Thyroid gland (tissue), 4 donors: ENCODE data around the gene FOXN3. TPM values are rescaled to one million over a fixed set of nuclear protein-coding genes. Genes with fewer than 3 reads are reported as not detected.
A peak's percentile ranks its signal among the peaks of the same experiment; 100 is the strongest.

ENCODE experiments used
- DNase-seq, 2 donors: peaks; one replicate each; pipeline ENCODE4 v3.0.0-alpha.2; 2019
- H3K27ac ChIP-seq, 3 donors: fragments of 200-600 bp; sonication (generic); 1 replicate in 2 of 3; 2 replicates in 1 of 3; pipeline ENCODE4 v1.5.1; 2016 to 2019; ENCODE audit warnings: mild to moderate bottlenecking in 1 of 3, moderate library complexity in 1 of 3
- H3K27me3 ChIP-seq: fragments of 200-600 bp; sonication (generic); one replicate; pipeline ENCODE4 v1.5.1; 2019
- H3K36me3 ChIP-seq, 2 donors: fragments of 200-600 bp; sonication (generic); one replicate each; pipeline ENCODE4 v1.5.1; 2016 to 2019
- H3K4me1 ChIP-seq, 2 donors: fragments of 200-600 bp; sonication (generic); one replicate each; pipeline ENCODE4 v1.5.1; 2017 to 2019
- H3K4me3 ChIP-seq, 3 donors: fragments of 200-600 bp; sonication (generic); replicated peaks in 1 of 3; 1 replicate in 2 of 3; 2 replicates in 1 of 3; pipeline ENCODE4 v1.5.1; 2016; ENCODE audit warnings: mild to moderate bottlenecking in 1 of 3
- H3K9me3 ChIP-seq: fragments of 200-600 bp; sonication (generic); one replicate; pipeline ENCODE4 v1.5.1; 2017
- POLR2A ChIP-seq, 2 donors: fragments of 450-650 bp; IDR thresholded peaks; one replicate each; pipeline ENCODE4 v1.6.1; 2017; ENCODE audit warnings: antibody characterized with exemption in 2 of 2, mild to moderate bottlenecking in 2 of 2, moderate library complexity in 1 of 2
- WGBS, 2 donors: methylation state at CpG; one replicate each; pipeline ENCODE4 v1.1.5; 2017; 5-methylcytosine and 5-hydroxymethylcytosine counted together
- intact Hi-C: fragments of 100-400 bp; cut with DNase I; formaldehyde crosslinking; loops from one replicate; pipeline ENCODE4 v1.15.1; 2023
- total RNA-seq, 4 donors: library from RNA; depleted of rRNA; stranded (reverse); fragments of >200 nt; gene quantifications; one replicate each; pipeline ENCODE4 v1.2.3, GENCODE V29; 2016
- TF ChIP-seq, protein P1 (sequence below), 6 experiments: fragments of 200-600 bp in 3 of 6; fragments of 450-650 bp in 3 of 6; sonication (generic) in 3 of 6; IDR thresholded peaks; one replicate each; pipeline ENCODE4 v1.5.1; 2016 to 2019; ENCODE audit warnings: antibody characterized with exemption in 6 of 6, mild to moderate bottlenecking in 2 of 6, inconsistent platforms in 1 of 6, moderate library complexity in 1 of 6

FOXN3 gene
- total RNA-seq, 4 donors from 2014 or later = 38.7 to 70.1 (median 43.1) TPM

- intact Hi-C loops = no loop called here
- no peak overlapping the region for H3K27ac ChIP-seq
- no peak for DNase-seq
- no peaks in the 10 kb centered on the region for H3K36me3 ChIP-seq
- no peak for TF ChIP-seq POLR2A (IDR thresholded peaks at IDR 0.05)
- TF ChIP-seq, protein P1, sequence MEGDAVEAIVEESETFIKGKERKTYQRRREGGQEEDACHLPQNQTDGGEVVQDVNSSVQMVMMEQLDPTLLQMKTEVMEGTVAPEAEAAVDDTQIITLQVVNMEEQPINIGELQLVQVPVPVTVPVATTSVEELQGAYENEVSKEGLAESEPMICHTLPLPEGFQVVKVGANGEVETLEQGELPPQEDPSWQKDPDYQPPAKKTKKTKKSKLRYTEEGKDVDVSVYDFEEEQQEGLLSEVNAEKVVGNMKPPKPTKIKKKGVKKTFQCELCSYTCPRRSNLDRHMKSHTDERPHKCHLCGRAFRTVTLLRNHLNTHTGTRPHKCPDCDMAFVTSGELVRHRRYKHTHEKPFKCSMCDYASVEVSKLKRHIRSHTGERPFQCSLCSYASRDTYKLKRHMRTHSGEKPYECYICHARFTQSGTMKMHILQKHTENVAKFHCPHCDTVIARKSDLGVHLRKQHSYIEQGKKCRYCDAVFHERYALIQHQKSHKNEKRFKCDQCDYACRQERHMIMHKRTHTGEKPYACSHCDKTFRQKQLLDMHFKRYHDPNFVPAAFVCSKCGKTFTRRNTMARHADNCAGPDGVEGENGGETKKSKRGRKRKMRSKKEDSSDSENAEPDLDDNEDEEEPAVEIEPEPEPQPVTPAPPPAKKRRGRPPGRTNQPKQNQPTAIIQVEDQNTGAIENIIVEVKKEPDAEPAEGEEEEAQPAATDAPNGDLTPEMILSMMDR (IDR thresholded peaks at IDR 0.05) = no peak
- H3K9me3 ChIP-seq = no peaks in the 10 kb centered on the region
- peaks cover 0 to 6% of the 10 kb centered on the region in 2 donors for H3K4me1 ChIP-seq
- WGBS, 2 donors = 80 to 84% methylated on average over 6 of the region's 6 CpGs
- H3K27me3 ChIP-seq = no peaks in the 10 kb centered on the region
- H3K4me3 ChIP-seq = no peak overlapping the region
Observed at GRCh38 chr14:89277203-89277602, 139.8 kb downstream of the FOXN3 start.

DNA sequence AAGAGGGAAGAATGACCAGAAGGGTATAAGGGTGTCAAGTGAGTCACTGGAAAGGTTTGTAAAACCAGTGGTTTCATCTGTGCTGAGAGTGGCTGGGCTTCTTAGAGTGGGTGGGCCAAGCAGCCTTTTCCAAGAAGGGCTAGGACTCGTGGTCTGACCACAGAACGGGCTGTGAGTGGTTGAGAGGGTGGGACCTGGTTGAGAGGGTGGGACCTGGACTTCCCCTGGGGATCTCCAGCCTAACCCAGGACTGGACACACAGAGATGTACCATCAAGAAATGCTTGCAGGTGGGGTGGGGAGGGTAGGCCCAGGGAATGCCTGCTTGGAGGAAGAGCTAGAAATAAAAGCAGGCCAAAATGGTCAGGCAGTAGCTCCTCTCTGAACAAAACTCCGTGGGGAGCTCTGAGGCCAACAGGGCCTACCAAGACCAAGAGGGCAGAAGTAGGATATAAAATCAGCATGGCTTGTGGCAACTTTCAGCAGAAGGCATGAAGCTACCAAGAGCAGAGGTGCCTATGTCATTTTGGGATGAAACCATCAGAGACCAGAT lies 140.5 kb downstream of the FOXN3 start:
- no peaks in the 10 kb centered on the region for H3K9me3 ChIP-seq
- no peaks in the 10 kb centered on the region for H3K27me3 ChIP-seq
- no peak overlapping the region for H3K4me3 ChIP-seq
- intact Hi-C loops = no loop called here
- TF ChIP-seq, protein P1 (IDR thresholded peaks at IDR 0.05) = no peak
- TF ChIP-seq POLR2A (IDR thresholded peaks at IDR 0.05) = no peak
- peaks cover 0 to 6% of the 10 kb centered on the region in 2 donors for H3K4me1 ChIP-seq
- no peaks in the 10 kb centered on the region for H3K36me3 ChIP-seq
- 73 to 86% methylated on average over 3 of the region's 3 CpGs for WGBS, 2 donors
- no peak for DNase-seq
- no peak overlapping the region for H3K27ac ChIP-seq

GRCh38 chr14:89270439-89271227 lies 146.4 kb downstream of the FOXN3 start:
- no peak for TF ChIP-seq POLR2A (IDR thresholded peaks at IDR 0.05)
- TF ChIP-seq, protein P1 (IDR thresholded peaks at IDR 0.05) = no peak
- peak; percentile 77 to 85 for DNase-seq
- WGBS, 2 donors = 48 to 50% methylated on average over 7 of the region's 7 CpGs

GRCh38 chr14:89269404-89269803 lies 147.6 kb downstream of the FOXN3 start:
- peaks cover 0 to 19% of the 10 kb centered on the region in 2 donors for H3K4me1 ChIP-seq
- H3K27ac ChIP-seq = no peak overlapping the region
- H3K36me3 ChIP-seq = no peaks in the 10 kb centered on the region
- DNase-seq = no peak
- WGBS, 2 donors = 56 to 62% methylated on average over 6 of the region's 6 CpGs
- intact Hi-C loops = no loop called here
- no peak for TF ChIP-seq POLR2A (IDR thresholded peaks at IDR 0.05)
- TF ChIP-seq, protein P1 (IDR thresholded peaks at IDR 0.05) = no peak
- no peaks in the 10 kb centered on the region for H3K27me3 ChIP-seq
- H3K9me3 ChIP-seq = no peaks in the 10 kb centered on the region
- H3K4me3 ChIP-seq = no peak overlapping the region

More at GRCh38 chr14:89270439-89271227, 146.4 kb downstream of the FOXN3 start:
- Histone ChIP-seq H3K4me3 (no peak overlapping the region), H3K4me1 (peaks cover 0 to 25% of the 10 kb centered on the region in 2 donors), H3K36me3 (no peaks in the 10 kb centered on the region), H3K27me3 (no peaks in the 10 kb centered on the region), H3K9me3 (no peaks in the 10 kb centered on the region), H3K27ac (peak overlapping the region in 1 of 3 donors; percentile 17)
- intact Hi-C loops = no loop called here

- Histone ChIP-seq H3K27ac (no peak overlapping the region), H3K9me3 (no peaks in the 10 kb centered on the region), H3K27me3 (no peaks in the 10 kb centered on the region), H3K4me1 (peaks cover 0 to 19% of the 10 kb centered on the region in 2 donors), H3K4me3 (no peak overlapping the region), H3K36me3 (no peaks in the 10 kb centered on the region)
- WGBS, 2 donors = 72 to 90% methylated on average over 5 of the region's 5 CpGs
- TF ChIP-seq, protein P1 (IDR thresholded peaks at IDR 0.05) = no peak
- no peak for TF ChIP-seq POLR2A (IDR thresholded peaks at IDR 0.05)
- intact Hi-C loops = no loop called here
- DNase-seq = no peak
Observed at GRCh38 chr14:89268514-89268913, 148.5 kb downstream of the FOXN3 start.
